ENCODE measurements around the gene NUP153.

NUP153 gene

DNA sequence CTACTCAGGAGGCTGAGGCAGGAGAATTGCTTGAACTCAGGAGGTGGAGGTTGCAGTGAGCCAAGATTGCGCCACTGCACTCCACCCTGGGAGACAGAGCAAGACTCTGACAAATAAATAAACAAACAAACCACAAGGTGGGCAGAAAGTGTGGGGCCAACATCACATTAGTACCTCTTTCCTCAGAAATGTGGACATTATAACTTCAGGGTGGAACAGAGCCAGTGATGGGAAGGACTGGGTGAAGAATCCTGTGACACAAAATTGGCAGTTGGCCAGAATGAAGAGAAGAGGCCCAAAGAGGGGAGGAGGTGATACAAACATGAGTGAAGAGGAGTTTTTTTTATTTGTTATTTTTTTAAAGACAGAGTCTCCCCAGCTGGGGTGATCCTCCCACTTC lies 50.6 kb downstream of the NUP153 start:
- DNase-seq = no peak

DNA sequence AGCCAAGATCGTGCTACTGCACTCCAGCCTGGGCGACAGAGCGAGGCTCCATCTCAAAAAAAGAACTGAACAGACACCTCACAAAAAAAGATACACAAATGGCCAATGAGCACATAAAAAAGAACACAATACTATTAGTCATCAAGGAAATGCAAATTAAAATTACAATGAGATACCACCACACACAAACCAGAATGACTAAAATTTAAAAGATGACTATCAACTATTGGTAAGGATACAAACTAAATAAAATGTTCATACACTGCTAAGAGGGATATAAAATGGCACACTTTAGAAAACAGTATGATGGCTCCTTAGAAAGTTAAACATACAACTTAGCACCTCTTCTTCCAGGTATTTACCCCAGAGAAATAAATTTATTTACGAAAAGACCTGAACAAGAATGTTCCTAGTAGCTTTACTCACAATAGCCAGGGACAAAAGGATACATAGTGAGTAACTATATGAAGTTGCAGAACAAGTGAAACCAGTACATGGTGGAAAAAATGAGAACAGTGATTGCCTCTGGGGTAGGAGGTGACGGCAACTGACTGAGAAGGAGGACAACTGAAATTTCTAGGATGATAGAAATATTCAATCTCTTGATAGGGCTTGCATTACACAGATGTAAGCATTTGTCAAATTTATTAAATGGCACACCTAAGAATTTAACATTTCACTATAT lies 53.4 kb downstream of the NUP153 start:
- no peak for DNase-seq

DNA sequence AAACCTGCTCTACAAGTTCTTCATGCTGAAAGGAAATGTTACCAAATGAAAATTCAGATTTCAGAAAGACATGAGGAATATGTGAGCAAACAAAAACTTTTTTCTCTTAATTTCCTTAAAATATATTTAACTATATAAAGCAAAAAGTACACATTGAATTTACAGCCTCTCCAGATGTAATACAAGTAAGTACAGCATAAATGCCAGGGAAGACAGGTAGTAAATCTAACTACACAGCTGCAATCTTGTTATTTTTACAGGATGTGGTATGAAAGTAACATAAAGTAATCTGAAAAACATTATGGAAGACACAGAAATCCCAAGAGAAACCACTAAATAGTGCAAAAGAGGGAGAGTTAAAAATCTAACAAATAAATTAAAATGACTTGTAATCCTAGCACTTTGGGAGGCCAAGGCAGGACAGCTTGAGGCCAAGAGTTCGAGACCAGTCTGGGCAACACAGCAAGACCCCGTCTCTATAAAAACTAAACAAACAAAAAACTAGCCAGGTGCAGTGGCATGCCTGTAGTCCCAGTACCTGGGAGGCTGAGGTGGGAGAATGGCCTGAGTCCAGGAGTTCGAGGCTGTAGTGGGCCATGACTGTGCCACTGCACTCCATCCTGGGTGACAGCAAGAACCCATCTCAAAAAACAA lies 55.9 kb downstream of the NUP153 start:
- no peak for DNase-seq

DNA sequence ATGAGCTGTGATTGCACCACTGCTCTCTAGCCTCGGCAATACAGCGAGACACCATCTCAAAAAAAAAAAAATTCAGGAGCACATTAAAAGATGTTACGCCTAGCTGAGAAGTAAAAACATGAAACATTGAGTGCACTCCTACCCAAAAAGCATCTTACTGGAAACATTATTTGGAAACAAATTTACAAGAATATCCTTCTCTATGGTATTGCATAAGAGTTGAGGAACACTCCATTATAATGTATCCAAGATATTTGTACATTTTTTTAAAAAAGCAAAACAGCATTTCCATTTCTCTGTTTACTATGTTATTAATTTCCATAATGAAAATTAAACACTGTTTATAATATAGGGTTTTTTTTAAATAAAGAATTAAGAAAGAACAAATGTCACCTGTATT lies 58.0 kb downstream of the NUP153 start:
- no peak for DNase-seq

DNA sequence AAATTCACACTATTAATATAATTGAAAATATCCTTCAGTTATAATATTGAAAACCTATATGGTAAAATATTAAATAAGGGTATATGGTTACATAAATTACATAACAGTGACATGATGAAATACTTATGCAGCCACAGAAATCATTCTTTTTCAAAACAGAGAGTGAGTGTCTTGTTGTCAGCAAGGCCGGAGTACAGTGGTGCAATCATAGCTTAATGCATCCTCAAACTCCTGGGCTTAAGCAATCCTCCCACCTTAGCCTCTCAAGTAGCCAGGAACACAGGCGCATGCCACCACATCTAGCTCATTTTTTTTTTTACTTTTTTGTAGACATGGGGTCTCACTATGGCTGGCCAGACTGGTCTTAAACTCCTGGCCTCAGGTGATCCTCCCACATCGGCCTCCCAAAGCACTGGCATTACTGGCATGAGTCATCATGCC lies 66.2 kb downstream of the NUP153 start:
- DNase-seq = no peak

DNA sequence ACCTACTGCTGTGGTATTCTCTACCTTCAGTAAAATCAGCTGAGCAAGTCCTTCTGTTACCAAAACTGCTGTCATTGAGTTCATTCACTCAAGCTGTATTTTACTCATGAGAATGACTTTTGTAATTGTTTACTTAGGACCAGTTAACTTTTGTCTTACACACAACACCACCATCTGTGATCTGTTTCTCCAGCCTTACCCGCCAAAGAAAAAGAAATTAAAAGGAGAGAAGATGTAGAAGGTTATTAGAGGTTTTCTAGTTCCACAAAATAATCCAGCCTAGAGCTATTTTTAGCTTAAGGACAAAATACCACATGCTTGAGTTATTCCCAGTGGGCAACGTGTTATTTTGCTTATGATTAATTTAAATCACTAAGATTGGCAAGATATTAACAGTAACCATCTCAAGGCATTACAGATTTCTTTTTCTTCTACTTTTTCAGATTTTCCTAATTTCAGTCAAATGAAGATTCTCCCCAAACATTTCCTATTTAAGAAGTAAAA lies 68.5 kb downstream of the NUP153 start:
- DNase-seq = no peak

DNA sequence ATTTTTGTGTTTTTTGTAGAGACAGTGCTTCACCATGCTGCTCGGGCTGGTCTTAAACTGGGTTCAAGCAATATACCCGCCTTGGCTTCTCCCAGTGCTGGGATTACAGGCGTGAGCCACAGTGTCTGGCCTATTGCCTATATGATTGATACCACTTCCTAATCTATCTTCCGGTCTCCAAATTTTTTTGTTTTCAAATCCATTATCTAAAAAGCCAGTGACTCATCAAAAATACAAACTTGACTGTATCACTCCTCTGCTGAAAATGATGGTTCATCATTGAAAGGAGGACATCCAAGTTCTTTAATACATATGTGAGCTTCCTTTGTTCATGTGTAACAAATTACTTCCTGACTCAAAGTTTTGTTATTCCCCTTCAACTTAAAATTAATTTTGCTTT lies 71.2 kb downstream of the NUP153 start:
- no peak for DNase-seq

DNA sequence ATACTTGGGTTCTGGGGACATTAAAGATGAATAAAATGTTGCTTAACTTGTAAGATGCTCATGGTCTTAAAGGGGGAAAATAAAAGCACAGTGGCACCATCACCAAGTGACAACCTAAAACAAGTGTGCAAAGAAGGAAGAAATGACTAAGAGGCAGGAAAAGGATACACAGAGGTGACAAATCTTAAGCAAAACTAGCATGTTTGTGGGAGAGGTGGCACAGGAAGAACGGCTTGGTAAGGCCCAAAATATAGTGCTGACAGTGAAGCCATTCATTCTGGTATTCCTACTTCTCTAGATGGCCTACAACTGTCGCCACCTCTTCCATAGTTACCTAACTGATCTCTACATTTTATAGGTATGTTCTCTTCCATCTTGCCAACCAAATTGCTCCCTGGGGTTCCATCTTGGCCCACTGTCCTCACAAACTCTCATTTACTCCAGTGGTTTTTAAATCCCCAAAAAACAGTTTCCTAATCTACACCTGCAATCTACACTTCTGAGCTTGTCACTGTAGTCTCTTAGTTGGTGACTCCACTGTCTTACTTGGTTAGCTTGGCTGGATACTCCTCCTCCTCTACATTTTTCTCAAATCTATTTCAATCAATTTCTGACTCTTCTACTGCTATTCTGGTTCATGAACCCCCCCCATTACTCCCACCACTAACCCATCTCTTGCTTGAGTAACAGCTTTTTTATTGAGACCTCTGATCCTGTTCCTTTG lies 73.1 kb downstream of the NUP153 start:
- no peak for DNase-seq

DNA sequence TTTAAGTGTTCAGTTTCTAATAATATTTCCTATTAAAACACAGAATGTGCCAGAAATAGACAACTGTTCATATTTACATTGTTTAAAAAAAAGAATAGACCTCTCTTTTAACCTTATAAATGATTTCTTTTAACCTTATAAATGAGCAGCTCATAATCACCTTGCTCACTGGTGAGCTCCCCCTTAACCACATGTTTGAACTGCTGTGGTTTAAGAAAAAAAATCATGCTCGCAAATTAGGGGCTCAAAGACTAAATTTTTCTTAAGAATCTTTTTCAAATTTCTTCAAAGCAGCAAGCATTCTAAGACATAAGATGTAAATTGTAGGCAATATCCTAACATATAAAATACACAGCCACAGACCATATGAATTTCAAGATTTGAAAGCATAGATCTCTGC lies 73.8 kb downstream of the NUP153 start:
- DNase-seq = no peak

DNA sequence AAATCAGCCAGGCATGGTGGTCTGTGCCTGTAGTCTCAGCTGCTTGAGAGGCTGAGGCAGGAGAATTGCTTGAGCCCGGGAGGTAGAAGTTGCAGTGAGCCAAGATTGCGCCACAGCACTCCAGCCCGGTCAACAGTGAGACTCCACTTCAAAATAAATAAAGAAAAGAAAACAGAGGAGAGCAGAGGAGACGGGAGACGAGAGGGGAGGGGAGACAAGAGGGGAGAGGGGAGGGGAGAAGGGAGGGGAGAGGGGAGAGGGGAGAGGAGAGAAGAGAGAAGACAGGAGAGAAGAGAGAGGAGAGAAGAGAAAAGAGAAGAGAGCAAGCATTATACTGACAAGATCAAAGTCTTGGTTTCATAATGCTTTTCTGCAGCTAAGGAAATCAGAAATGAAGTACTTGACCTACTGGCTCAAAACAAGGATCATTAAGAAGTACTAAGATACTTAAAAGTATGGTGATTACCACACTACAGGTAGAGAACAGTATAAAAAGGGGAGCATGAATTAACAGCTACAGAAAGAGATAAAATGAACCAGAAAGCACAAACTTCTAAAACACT lies 76.1 kb downstream of the NUP153 start:
- no peak for DNase-seq

DNA sequence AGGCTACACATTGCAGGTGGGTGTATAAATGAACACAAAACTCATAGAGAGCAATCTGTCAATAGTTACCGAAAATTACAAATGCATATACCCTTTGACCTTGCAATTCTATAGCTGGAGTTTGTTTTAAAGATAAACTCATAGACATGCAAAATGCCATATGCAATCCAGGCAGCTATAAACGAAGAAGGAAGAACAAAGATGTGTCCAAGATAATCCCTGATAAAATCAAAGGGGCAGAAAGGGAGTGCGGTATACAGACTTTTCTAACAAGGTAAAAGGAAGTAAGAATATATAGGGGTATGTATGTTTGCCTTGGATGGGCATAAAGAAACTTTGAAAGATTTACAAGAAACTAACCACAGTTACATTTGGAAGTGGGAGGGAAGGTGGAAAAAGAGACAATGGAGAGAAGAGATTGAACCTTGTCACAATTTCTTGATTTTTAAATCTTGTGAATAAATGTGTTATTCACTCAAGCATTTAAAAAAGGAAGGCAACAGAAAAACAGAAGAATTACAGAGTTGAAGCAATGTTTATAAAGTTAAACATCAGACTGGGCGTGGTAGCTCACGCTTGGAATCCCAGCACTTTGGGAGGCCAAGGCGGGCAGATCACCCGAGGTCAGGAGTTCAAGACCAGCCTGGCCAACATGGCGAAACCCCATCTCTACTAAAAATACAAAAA lies 76.8 kb downstream of the NUP153 start:
- no peak for DNase-seq

DNA sequence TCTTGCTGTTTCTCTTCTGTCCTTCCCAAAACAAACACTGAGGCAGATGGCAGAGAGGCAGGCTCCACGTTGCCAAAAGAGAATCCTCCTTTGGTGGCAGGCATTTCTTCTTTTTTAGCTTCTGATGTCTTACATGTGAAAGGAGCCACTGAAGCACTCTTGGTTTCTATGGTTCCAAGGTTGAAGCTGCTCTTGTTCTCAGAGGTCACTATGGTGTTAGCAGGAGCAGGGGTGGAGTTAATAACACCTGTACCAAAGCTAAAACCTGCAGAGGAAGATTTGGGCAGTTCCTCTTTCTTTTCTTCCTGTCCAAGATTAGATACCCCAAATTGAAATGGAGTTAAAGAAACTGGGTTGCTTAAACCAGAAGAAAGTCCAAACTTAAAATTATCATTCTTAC lies 77.9 kb downstream of the NUP153 start:
- no peak for DNase-seq

DNA sequence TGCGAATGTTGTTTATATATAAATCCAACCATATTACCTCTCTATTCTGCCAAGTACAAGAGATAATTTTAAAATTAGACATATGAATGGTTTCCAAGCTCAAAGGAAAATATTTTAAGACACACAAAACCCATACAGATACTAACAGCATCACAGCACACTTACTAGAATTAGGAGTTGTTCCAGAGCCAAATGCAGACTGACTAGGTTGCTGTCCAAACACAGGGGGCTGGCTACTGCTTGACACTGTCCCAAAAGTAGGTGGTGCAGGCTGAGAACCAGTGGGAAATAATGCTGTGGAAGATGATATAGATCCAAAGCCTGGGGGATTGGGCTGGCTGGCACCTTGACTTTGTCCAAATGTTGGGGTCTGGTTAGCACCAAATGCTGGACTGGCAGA lies 82.3 kb downstream of the NUP153 start:
- DNase-seq = no peak

DNA sequence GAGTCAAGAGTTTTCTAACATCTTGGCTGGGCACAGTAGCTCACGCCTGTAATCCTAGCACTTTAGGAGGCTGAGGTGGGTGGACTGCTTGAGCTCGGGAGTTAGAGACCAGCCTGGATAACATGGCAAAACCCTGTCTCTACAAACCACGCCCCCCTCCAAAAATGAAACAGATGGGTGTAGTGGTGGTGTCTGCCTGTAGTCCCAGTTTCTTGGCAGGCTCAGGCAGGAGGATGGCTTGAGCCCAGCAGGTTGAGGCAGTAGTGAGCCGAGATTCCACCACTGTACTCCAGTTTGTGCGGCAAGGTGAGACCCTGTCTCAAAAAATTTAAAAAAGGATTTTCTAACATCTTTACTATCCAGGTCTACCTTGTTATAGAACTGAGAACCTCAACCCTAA lies 84.6 kb downstream of the NUP153 start:
- no peak for DNase-seq

DNA sequence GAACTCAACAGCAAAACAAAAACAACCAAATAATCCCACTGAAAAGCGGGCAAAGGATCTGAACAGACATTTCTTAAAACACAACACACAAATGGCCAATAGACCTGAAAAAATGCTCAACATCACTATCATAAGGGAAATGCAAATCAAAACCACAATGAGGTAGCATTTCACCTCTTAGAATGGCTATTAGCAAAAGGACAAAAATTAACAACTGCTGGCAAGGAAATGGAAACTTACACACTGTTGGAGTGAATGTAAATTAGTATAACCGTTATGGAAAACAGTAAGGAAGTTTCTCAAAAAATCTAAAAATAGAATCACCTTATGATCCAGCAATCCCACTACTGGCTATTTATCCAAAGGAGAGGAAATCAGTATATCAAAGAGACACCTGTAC lies 85.7 kb downstream of the NUP153 start:
- no peak for DNase-seq

DNA sequence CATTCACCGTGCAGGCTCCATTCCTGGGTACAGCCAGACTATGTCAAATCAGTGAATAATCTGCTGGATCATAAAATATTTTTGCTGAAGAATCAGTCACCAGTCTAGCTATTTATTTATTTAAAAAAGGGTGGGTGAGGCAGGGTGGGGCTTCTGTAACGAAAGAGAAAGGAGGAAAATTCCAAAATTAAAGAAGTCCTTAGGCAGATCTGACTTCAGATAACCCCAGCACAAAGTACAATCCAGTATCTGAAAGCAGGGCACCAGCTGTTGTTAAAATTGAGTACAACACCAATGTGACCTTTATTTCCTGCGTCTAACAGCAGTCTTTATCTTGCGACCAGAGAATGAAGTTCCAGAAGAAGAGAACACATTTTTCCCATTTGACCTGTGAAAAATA lies 90.9 kb downstream of the NUP153 start:
- DNase-seq = no peak

DNA sequence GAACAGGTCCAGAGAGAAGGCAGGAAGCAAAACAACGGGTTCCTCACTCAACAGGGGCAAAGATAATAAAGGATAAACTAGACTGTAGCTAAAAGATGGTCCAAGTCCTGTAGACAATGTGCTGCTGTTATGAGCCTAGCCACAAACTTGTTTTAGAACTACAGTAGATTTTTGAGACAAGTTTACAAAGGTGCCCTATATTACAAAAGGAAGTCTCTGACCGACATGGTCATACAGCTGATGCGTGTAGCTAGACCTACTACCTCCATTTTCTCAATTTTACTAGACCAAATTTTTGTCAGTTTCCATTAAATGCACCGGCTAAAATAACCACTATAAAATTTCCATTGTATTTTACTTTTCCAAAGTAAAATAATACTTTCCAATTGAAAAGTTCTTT lies 94.7 kb downstream of the NUP153 start:
- DNase-seq = no peak

DNA sequence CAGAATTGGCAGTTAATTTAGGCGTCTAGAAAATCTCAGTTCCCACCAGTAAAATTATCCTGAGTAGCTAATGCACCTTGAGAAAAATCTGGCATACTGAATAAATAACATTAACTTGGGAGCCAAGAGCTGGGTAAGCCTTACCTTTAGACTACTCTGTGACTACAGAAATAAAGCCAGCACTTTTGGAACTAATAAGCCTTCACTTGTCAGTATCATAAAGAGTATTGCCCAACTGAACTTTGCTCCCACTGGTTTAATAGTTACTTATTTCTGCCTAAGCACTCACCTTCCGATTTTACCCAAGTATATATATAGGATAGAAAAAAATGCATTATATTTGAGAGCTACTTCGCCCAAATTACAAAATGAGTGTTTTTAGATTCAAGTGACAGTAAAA lies 95.9 kb downstream of the NUP153 start:
- no peak for DNase-seq

DNA sequence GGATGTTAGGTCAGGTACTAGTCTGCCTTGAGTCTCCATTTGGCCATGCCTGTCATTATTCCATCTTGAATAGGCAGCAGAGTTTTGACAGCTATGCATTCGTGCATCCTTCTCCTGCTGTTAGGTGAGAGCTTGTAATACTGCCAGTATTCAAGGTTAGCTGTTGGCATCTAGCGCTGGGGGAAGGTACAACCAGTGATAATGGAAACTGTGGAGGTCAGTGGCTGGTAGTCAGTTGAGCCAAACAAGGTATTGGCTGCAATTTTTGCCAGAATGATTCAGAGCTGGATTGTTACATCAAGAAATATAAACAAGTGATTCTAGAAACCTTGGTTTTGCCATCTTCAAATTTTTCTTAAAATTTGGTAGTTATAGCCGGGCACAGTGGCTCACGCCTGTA lies 100.1 kb downstream of the NUP153 start:
- DNase-seq = no peak

DNA sequence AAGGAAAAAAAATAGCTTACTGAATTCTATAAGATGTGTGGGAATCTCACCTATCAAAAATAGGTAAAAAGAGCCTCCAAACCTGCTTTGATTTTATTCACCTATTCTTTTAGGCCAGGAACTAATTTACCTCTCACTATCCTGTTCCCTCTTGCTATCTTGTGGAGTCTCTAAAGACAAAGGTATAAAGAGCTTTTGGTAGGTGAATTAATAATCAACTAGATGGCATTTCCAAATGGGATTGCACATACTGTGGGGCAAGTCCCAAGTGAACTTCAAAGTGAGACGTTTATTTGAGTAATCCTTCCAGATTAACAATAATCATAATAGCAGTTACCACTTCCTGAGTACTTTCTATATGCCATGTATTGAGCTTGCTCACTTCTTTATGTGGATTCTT lies 103.8 kb downstream of the NUP153 start:
- DNase-seq = no peak

DNA sequence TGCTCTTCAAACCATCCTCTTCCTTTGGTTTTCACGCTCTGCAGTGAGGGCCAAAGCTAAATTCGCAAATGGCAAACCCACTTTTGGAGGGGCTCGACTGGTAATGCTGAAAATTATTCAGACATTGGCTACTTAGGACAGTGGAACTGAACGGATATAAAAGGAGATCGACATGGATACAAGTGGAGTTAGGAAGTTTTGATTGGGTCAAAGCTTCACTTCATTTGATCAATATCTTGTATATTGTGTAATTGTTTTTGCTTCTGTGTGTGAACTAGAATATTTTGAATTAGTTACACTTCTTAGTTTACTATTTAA lies 105.4 kb downstream of the NUP153 start:
- DNase-seq = no peak

DNA sequence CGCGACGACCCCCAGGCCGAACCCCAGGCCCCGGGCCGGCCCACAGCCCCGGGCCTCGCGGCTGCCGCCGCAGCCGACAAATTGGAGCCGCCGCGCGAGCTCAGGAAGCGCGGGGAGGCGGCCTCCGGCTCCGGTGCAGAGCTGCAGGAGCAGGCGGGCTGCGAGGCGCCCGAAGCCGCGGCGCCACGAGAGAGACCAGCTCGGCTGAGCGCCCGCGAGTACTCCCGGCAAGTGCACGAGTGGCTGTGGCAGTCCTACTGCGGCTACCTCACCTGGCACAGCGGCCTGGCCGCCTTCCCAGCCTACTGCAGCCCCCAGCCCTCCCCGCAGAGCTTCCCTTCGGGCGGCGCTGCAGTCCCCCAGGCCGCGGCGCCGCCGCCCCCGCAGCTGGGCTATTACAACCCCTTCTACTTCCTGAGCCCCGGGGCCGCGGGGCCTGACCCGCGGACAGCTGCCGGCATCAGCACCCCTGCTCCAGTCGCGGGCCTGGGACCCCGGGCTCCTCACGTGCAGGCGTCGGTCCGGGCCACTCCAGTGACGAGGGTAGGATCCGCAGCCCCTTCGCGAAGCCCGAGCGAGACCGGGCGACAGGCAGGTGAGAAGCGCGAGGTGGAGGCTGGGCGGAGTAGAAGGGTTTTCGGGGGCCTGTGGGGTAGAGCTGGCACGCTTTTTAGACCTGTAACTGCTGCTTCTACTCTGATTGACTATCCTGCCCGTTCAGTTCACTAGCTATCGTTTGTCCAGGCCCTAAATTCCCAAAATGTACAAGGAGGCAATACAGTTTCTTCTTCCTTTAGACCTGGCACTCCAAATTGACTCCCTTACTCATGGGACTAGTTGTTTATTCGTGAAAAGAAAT lies 106.0 kb downstream of the NUP153 start:
- DNase-seq = no peak
